ENCODE results near the gene GTF2E1.
"Not testable (repeated sequence)": the region's sequence is repeated elsewhere in the genome, so short reads cannot be mapped to it uniquely, and the experiment has no call there.

The GTF2E1 gene

GRCh38 chr3:120742198-120742848 is at the start of gene GTF2E1, which contains the start of gene RABL3:
GTF2E1 (plus strand) TSS chr3:120742744; CDS start chr3:120750553, 7,809 bp downstream.
RABL3 (minus strand) TSS chr3:120742516; CDS start chr3:120742507, 9 bp downstream.
- DNase-seq, result peak; percentile 98

- DNase-seq, result no peak
Measured at GRCh38 chr3:120693439-120694171, 48.9 kb upstream of the GTF2E1 start.

GRCh38 chr3:120699333-120699732 is 43.2 kb upstream of the GTF2E1 start:
- DNase-seq, result no peak

- DNase-seq, result no peak
Measured at GRCh38 chr3:120705884-120706582, 36.5 kb upstream of the GTF2E1 start.

- no peak for DNase-seq
Measured at GRCh38 chr3:120706950-120707349, 35.6 kb upstream of the GTF2E1 start.

GRCh38 chr3:120708408-120708807 is 34.1 kb upstream of the GTF2E1 start:
- DNase-seq, result no peak

- no peak for DNase-seq
Measured at GRCh38 chr3:120710369-120710768, 32.2 kb upstream of the GTF2E1 start.

- DNase-seq, result no peak
Measured at GRCh38 chr3:120713262-120713661, 29.3 kb upstream of the GTF2E1 start.

- DNase-seq, result not testable (repeated sequence)
Measured at GRCh38 chr3:120719167-120719834, 23.2 kb upstream of the GTF2E1 start.

GRCh38 chr3:120726791-120727190 is 15.8 kb upstream of the GTF2E1 start:
- no peak for DNase-seq

- DNase-seq, result no peak
Measured at GRCh38 chr3:120730576-120731542, 11.7 kb upstream of the GTF2E1 start.

- not testable (repeated sequence) for DNase-seq
Measured at GRCh38 chr3:120738006-120738405, 4.5 kb upstream of the GTF2E1 start.

- DNase-seq, result no peak
Measured at GRCh38 chr3:120741320-120741719, 1.2 kb upstream of the GTF2E1 start.

- DNase-seq, result peak; percentile 52
Measured at GRCh38 chr3:120741837-120742197, 727 bp upstream of the GTF2E1 start.

GRCh38 chr3:120742849-120743365 is 363 bp downstream of the GTF2E1 start:
- no peak for DNase-seq

GRCh38 chr3:120743556-120744195 is 1.1 kb downstream of the GTF2E1 start:
- DNase-seq, result no peak

- no peak for DNase-seq
Measured at GRCh38 chr3:120745466-120745865, 2.9 kb downstream of the GTF2E1 start.

GRCh38 chr3:120749843-120750242 is 7.3 kb downstream of the GTF2E1 start:
- no peak for DNase-seq

- DNase-seq, result no peak
Measured at GRCh38 chr3:120752230-120752629, 9.7 kb downstream of the GTF2E1 start.

- no peak for DNase-seq
Measured at GRCh38 chr3:120752865-120753264, 10.3 kb downstream of the GTF2E1 start.

GRCh38 chr3:120753810-120754209 is 11.3 kb downstream of the GTF2E1 start:
- no peak for DNase-seq

All from GF-D8 (cell line).